ENCODE measurements around the gene SCNN1G. TPM values are rescaled to one million over a fixed set of nuclear protein-coding genes. Genes with fewer than 3 reads are reported as not detected.

The SCNN1G gene
- not detected in 2 replicates for total RNA-seq

GRCh38 chr16:23182679-23183542 is at the start of gene SCNN1G:
TSS of gene SCNN1G (plus strand) at chr16:23182745. CDS start at chr16:23186272, 3,527 bp downstream.

GRCh38 chr16:23149267-23149992 is 33.1 kb upstream of the SCNN1G start, which contains the start of gene USP31:
TSS of gene USP31 (minus strand) at chr16:23149452. CDS start at chr16:23149270, 182 bp downstream.

Other genes starting within 250 kb of the SCNN1G start
- 6.5 and 13.5 TPM in 2 replicates for gene USP31, start 33.3 kb upstream of the SCNN1G start, total RNA-seq
- gene SCNN1B, start 119.6 kb downstream of the SCNN1G start, total RNA-seq = not detected in 2 replicates